ENCODE results near the gene LMX1B.

The LMX1B gene

DNA sequence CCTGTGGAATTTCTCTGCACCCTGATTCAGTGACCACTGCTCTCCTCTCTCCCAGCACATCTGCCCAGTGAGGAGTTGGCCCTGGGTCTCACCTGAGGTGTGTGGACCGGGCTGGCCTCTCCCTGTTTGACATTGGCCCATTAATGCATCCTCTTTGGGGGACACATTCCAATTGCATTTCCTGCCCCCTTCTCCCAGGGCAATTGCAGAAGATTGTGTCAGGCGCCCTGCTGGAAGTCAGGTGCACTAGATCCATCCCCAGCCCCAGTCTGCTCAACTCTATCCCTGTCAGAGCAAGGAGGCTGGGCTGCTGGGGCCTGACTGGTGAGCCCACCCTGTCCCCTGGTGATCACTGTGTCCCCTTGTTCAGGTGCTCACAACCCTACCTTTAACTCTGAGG lies 84.5 kb downstream of the LMX1B start:
- DNase-seq (ENCODE audit: low read depth, low spot score): no peak
- H3K27me3 ChIP-seq (ENCODE audit: control insufficient read depth, insufficient read depth, low read length): no peaks in the 10 kb centered on the region
- H3K9me3 ChIP-seq (ENCODE audit: control insufficient read depth, insufficient read depth, low read length): no peaks in the 10 kb centered on the region
- no peak overlapping the region for H3K27ac ChIP-seq (ENCODE audit: low read length)
- no CpG with 5 or more reads among the region's 2 CpGs for WGBS (ENCODE audit: insufficient coverage, insufficient read length)
- peaks cover 3% of the 10 kb centered on the region; the same call in 1 of the 2 replicates for H3K4me1 ChIP-seq (ENCODE audit: control insufficient read depth, insufficient read depth, low read length)
- no peak overlapping the region for H3K4me3 ChIP-seq (ENCODE audit: low read length)
- no peaks in the 10 kb centered on the region for H3K36me3 ChIP-seq (ENCODE audit: control insufficient read depth, insufficient read depth, low read length)

DNA sequence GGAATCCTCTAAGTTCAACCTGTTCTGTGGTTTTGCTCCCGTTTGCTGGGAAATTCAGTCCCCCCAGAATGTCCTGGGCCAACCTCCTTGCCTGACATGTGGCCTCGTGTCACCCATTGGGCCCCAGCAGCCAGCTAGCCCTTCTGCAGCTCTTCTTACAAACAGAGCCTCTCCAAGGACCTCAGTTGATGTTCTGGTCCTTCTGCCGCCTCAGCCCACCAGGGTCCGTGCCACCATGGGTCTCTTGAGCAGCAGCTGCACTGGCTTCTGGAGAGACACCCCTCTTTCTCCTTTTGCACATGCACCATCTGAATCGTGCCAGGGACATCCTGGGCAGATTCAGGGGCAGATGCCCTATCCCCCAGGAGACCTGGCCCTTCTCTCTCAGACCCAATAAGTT lies 85.0 kb downstream of the LMX1B start:
- peaks cover 3% of the 10 kb centered on the region; the same call in 1 of the 2 replicates for H3K4me1 ChIP-seq (ENCODE audit: control insufficient read depth, insufficient read depth, low read length)
- no peak for DNase-seq (ENCODE audit: low read depth, low spot score)
- no CpG with 5 or more reads among the region's 5 CpGs for WGBS (ENCODE audit: insufficient coverage, insufficient read length)
- no peaks in the 10 kb centered on the region for H3K36me3 ChIP-seq (ENCODE audit: control insufficient read depth, insufficient read depth, low read length)
- H3K27ac ChIP-seq (ENCODE audit: low read length): no peak overlapping the region
- H3K27me3 ChIP-seq (ENCODE audit: control insufficient read depth, insufficient read depth, low read length): no peaks in the 10 kb centered on the region
- H3K4me3 ChIP-seq (ENCODE audit: low read length): no peak overlapping the region
- no peaks in the 10 kb centered on the region for H3K9me3 ChIP-seq (ENCODE audit: control insufficient read depth, insufficient read depth, low read length)

DNA sequence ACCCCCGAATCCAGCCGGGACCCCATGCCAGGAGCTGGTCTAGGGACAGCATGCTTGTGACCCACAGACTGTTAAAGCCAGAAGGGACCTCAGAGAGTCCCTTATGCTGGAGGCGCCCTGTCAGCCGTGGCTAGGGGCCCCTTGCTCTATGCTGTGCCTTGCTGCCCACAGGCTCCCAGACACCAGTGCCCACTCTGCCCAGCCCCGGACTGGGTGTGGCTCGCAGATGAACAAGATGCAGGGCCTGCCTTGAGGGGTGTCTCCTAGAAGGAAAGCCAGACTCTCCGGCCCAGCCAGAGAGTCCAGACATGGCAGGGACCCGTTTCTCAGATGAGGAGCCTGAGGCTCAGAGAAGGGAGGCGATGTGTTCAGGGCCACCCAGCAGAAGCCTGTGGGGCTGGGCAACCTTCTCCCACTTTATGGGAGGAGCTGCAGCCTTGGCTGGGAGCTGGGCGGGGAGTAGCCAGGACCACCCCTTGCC lies 85.7 kb downstream of the LMX1B start:
- no peak for DNase-seq (ENCODE audit: low read depth, low spot score)
- no peak overlapping the region for H3K4me3 ChIP-seq (ENCODE audit: low read length)
- H3K9me3 ChIP-seq (ENCODE audit: control insufficient read depth, insufficient read depth, low read length): no peaks in the 10 kb centered on the region
- peaks cover 4% of the 10 kb centered on the region; the same call in 1 of the 2 replicates for H3K4me1 ChIP-seq (ENCODE audit: control insufficient read depth, insufficient read depth, low read length)
- H3K27me3 ChIP-seq (ENCODE audit: control insufficient read depth, insufficient read depth, low read length): no peaks in the 10 kb centered on the region
- no CpG with 5 or more reads among the region's 10 CpGs for WGBS (ENCODE audit: insufficient coverage, insufficient read length)
- no peaks in the 10 kb centered on the region for H3K36me3 ChIP-seq (ENCODE audit: control insufficient read depth, insufficient read depth, low read length)
- H3K27ac ChIP-seq (ENCODE audit: low read length): no peak overlapping the region

DNA sequence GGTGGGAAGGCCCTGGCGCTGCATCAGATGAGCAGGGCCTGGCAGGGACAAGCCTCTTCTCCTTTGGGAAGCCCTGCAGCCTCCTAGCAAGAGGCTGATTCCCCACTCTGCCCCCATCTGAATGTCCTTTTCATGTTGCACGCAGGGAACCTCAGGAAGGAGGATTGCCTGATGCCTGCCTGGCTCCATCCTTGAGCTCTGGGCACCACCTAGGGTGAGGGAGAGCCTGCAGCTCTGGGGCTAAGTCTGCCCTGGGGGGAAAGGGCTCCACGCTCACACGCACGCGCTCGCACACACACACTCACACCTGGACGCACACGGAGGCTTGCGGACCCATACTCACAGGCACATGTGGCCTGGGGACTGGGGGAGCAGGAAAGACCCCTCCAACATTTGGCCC lies 86.6 kb downstream of the LMX1B start:
- Histone ChIP-seq H3K9me3 (ENCODE audit: control insufficient read depth, insufficient read depth, low read length) (no peaks in the 10 kb centered on the region), H3K27me3 (ENCODE audit: control insufficient read depth, insufficient read depth, low read length) (peaks cover 2% of the 10 kb centered on the region; the same call in 1 of the 2 replicates), H3K4me1 (ENCODE audit: control insufficient read depth, insufficient read depth, low read length) (peaks cover 8% of the 10 kb centered on the region; the same call in 1 of the 2 replicates), H3K27ac (ENCODE audit: low read length) (no peak overlapping the region), H3K36me3 (ENCODE audit: control insufficient read depth, insufficient read depth, low read length) (no peaks in the 10 kb centered on the region), H3K4me3 (ENCODE audit: low read length) (no peak overlapping the region)
- no peak for DNase-seq (ENCODE audit: low read depth, low spot score)
- WGBS (ENCODE audit: insufficient coverage, insufficient read length): no CpG with 5 or more reads among the region's 10 CpGs

DNA sequence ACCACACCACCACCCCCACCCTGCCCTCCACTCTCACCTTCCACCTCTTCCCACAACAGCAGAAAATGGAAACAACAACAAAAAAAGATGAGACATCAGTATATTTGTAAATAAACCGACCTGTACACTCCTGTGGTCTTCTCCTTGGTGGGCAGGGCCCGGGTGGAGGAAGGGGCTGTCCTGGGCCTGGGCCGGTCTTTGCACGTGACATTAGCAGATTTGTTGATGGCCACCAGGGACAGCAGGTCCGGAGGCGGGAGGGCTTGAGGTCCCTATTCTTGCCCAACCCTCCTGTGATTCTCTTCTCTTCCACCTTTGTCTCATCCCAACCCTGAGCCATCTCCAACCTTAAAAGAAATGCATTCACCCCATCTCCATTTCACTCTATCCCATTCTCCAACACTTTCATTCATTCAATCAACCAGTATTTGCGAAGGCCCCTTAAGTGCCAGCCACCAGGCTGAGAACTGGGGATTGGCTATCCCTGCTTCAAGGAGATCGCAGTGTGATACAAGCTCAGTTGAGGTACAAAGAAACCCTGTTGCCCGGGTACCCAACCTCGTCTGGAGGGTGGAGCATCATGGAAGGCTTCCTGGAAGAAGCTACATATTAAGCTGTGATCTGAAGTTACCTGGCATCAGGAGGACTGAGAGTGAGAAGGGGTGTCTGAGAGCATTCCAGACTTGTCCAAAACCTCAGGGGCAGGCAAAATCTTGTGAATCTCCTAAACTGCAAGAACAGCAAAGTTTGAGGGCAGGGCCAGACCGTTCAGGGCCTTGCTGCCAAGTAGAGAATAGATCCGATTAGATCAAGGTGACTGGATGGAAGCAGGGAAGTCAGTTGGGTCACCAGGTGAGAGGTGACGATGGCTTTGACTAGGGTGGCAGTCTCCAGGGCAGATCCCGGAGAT lies 87.4 kb downstream of the LMX1B start:
- no peaks in the 10 kb centered on the region for H3K9me3 ChIP-seq (ENCODE audit: control insufficient read depth, insufficient read depth, low read length)
- no peaks in the 10 kb centered on the region for H3K36me3 ChIP-seq (ENCODE audit: control insufficient read depth, insufficient read depth, low read length)
- 67% methylated on average over 1 of the region's 14 CpGs for WGBS (ENCODE audit: insufficient coverage, insufficient read length)
- H3K4me1 ChIP-seq (ENCODE audit: control insufficient read depth, insufficient read depth, low read length): peaks cover 8% of the 10 kb centered on the region; the same call in 1 of the 2 replicates
- no peak for DNase-seq (ENCODE audit: low read depth, low spot score)
- no peak overlapping the region for H3K4me3 ChIP-seq (ENCODE audit: low read length)
- H3K27me3 ChIP-seq (ENCODE audit: control insufficient read depth, insufficient read depth, low read length): peaks cover 2% of the 10 kb centered on the region; the same call in 1 of the 2 replicates
- H3K27ac ChIP-seq (ENCODE audit: low read length): no peak overlapping the region

DNA sequence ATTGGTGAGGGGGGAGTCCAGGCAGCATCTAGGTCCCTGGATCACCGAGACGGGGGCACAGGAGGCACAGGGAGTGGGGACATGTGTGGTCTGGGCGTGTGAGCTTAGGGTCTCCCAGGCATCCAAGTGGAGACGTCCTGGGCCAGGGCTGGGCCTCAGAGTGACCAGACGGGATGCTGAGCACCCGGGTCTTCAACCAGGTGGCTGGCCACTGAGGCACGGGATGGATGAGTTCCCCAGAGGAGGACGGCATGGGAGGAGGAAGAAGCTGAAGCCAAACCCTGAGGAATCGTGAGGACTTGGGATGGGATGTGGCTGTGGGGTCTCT lies 88.0 kb downstream of the LMX1B start:
- no peaks in the 10 kb centered on the region for H3K36me3 ChIP-seq (ENCODE audit: control insufficient read depth, insufficient read depth, low read length)
- no peaks in the 10 kb centered on the region for H3K9me3 ChIP-seq (ENCODE audit: control insufficient read depth, insufficient read depth, low read length)
- peaks cover 8% of the 10 kb centered on the region; the same call in 1 of the 2 replicates for H3K4me1 ChIP-seq (ENCODE audit: control insufficient read depth, insufficient read depth, low read length)
- H3K27me3 ChIP-seq (ENCODE audit: control insufficient read depth, insufficient read depth, low read length): peaks cover 2% of the 10 kb centered on the region; the same call in 1 of the 2 replicates
- no peak overlapping the region for H3K27ac ChIP-seq (ENCODE audit: low read length)
- no CpG with 5 or more reads among the region's 9 CpGs for WGBS (ENCODE audit: insufficient coverage, insufficient read length)
- DNase-seq (ENCODE audit: low read depth, low spot score): no peak
- no peak overlapping the region for H3K4me3 ChIP-seq (ENCODE audit: low read length)

DNA sequence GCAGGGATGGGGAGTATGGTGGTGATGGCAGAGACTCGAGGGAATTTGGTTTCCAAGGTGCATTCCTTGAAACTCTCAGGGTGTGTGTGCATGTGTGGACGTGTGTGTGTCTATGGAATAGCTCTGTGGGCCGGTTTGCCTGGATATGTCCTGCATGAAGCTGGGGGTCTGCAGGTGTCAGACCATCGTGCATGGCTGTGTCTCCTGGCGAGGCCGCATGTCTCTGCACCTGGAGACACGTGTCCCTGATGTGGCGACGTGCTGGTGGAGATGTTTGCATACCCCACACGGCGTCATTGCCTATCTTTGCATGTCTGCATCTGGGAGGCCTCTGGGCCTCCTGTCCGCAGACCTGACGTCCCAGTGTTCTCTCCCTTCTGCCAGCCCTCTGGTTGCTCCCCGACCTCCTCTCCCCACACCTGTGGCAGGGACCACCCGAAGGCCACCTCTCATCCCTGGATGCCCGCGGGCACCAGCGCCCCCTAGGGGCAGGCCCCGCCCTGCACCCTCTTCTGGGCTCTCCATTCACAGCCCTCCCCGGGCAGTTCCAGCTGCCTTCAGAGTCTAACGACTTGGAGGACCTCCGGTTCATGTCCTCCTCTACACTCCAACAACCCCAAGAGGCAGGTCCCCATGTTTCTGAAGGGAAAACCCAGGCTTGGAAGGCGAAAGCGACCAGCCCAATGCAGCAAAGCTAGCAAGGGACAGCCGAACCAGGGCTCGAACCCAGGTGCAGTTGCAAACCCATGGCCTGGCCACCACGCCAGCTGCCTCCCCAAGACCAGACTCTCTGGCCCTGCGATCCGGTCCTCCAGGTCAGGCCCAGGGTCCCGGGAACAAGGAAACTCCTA lies 88.6 kb downstream of the LMX1B start:
- no peaks in the 10 kb centered on the region for H3K9me3 ChIP-seq (ENCODE audit: control insufficient read depth, insufficient read depth, low read length)
- no peaks in the 10 kb centered on the region for H3K36me3 ChIP-seq (ENCODE audit: control insufficient read depth, insufficient read depth, low read length)
- no peak overlapping the region for H3K4me3 ChIP-seq (ENCODE audit: low read length)
- DNase-seq (ENCODE audit: low read depth, low spot score): no peak
- peaks cover 8% of the 10 kb centered on the region; the same call in 1 of the 2 replicates for H3K4me1 ChIP-seq (ENCODE audit: control insufficient read depth, insufficient read depth, low read length)
- WGBS (ENCODE audit: insufficient coverage, insufficient read length): no CpG with 5 or more reads among the region's 30 CpGs
- H3K27ac ChIP-seq (ENCODE audit: low read length): no peak overlapping the region
- H3K27me3 ChIP-seq (ENCODE audit: control insufficient read depth, insufficient read depth, low read length): peaks cover 2% of the 10 kb centered on the region; the same call in 1 of the 2 replicates

DNA sequence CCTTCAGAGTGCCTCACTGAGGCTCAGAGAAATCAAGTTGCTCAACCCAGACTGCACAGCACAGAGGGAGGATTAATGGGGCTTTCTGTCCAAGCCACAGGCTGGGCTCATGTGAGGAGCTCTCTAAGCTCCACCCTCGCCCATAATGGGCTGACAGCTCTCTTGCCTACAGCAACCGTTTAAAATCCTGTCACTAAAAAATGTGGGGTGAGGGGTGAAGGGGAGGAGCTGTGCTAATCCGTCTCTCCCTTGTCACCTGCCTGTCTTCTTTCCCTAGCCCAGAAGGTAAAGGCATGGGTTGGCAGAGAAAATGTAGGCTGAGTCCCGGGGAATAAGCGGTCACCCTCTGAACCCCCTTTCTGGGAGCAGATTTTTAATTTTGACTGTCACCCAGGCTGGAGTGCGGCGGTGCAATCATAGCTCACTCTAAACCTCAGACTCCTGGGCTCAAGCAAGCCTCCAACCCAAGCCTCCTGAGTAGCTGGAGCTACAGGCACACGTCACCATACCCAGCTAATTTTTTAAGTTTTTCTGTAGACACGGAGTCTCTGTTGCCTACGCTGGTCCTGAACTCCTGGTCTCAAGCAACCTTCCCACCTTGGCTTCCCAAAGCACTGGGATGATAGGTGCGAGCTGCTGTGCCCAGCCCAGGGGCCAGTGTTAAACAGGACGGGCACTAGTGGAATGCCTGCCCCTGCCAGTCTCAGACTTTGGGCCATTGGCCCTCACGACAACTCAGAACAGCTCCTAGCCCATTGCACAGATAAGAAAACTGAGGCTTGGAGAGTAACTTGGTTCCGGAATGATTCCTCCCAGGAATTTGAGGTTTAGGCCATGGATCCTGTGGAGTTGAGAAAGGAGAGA lies 89.5 kb downstream of the LMX1B start:
- Histone ChIP-seq H3K4me3 (ENCODE audit: low read length) (no peak overlapping the region), H3K27me3 (ENCODE audit: control insufficient read depth, insufficient read depth, low read length) (peaks cover 2% of the 10 kb centered on the region; the same call in 1 of the 2 replicates), H3K36me3 (ENCODE audit: control insufficient read depth, insufficient read depth, low read length) (no peaks in the 10 kb centered on the region), H3K9me3 (ENCODE audit: control insufficient read depth, insufficient read depth, low read length) (no peaks in the 10 kb centered on the region), H3K4me1 (ENCODE audit: control insufficient read depth, insufficient read depth, low read length) (peaks cover 8% of the 10 kb centered on the region; the same call in 1 of the 2 replicates), H3K27ac (ENCODE audit: low read length) (no peak overlapping the region)
- WGBS (ENCODE audit: insufficient coverage, insufficient read length): no CpG with 5 or more reads among the region's 14 CpGs
- no peak for DNase-seq (ENCODE audit: low read depth, low spot score)

DNA sequence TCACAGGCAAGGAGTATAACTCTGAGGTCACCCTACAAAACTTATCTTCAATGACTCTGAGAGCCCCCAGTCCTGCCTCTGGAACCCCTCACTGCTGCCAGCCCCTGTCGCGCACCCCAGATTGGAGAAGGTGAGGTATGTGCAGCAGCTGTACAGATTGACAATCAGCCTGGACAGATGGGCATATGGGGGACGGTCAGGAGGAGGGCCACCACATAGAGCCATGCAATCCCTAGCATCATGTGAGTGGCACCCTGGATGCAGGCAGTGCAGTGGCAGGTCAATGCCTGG lies 90.1 kb downstream of the LMX1B start:
- no CpG with 5 or more reads among the region's 3 CpGs for WGBS (ENCODE audit: insufficient coverage, insufficient read length)
- no peak overlapping the region for H3K27ac ChIP-seq (ENCODE audit: low read length)
- H3K9me3 ChIP-seq (ENCODE audit: control insufficient read depth, insufficient read depth, low read length): no peaks in the 10 kb centered on the region

More for the DNA sequence above, 90.1 kb downstream of the LMX1B start:
- H3K36me3 ChIP-seq (ENCODE audit: control insufficient read depth, insufficient read depth, low read length): no peaks in the 10 kb centered on the region
- H3K4me1 ChIP-seq (ENCODE audit: control insufficient read depth, insufficient read depth, low read length): peaks cover 8% of the 10 kb centered on the region; the same call in 1 of the 2 replicates
- no peak overlapping the region for H3K4me3 ChIP-seq (ENCODE audit: low read length)
- H3K27me3 ChIP-seq (ENCODE audit: control insufficient read depth, insufficient read depth, low read length): peaks cover 2% of the 10 kb centered on the region; the same call in 1 of the 2 replicates
- no peak for DNase-seq (ENCODE audit: low read depth, low spot score)

Measured in iPS DF 6.9 (cell line).